Spinal cord (tissue), 10 donors: Measurements from ENCODE around the gene KIAA0319L. TPM values are rescaled to one million over a fixed set of nuclear protein-coding genes. Genes with fewer than 3 reads are reported as not detected.

Experiments
- DNase-seq, 6 donors: peaks; one replicate each; pipeline versions ENCODE4 v3.0.0 to v3.0.0-alpha.2; 2013 to 2015; ENCODE audit warnings: low spot score in 6 of 6, low read depth in 4 of 6
- H3K27ac ChIP-seq: one replicate; pipeline ENCODE4 v1.5.1; 2013; ENCODE audit warnings: low read depth, low read length, control low read depth
- H3K27me3 ChIP-seq: one replicate; pipeline ENCODE4 v1.6.1; 2013; ENCODE audit warnings: low read length; ENCODE audit not compliant: control insufficient read depth, insufficient read depth
- H3K36me3 ChIP-seq: one replicate; pipeline ENCODE4 v1.6.1; 2013; ENCODE audit warnings: low read length; ENCODE audit not compliant: control insufficient read depth, insufficient read depth
- H3K4me1 ChIP-seq: one replicate; pipeline ENCODE4 v1.6.1; 2013; ENCODE audit warnings: low read length; ENCODE audit not compliant: control insufficient read depth, insufficient read depth
- H3K4me3 ChIP-seq: one replicate; pipeline ENCODE4 v1.5.1; 2013; ENCODE audit warnings: low read depth, low read length, control low read depth
- H3K9me3 ChIP-seq: one replicate; pipeline ENCODE4 v1.6.1; 2013; ENCODE audit warnings: low read length; ENCODE audit not compliant: control insufficient read depth, insufficient read depth
- WGBS: methylation state at CpG from one replicate; pipeline ENCODE4 v1.1.5; 2013; ENCODE audit warnings: missing lambda C conversion rate; ENCODE audit not compliant: insufficient coverage; 5-methylcytosine and 5-hydroxymethylcytosine counted together
- polyA plus RNA-seq, 2 donors: library from polyadenylated mRNA; unstranded; fragments of 120-200 nt; gene quantifications; one replicate each; pipeline ENCODE4 v1.2.1, GENCODE V29; 2013; ENCODE audit not compliant: insufficient read length in 2 of 2
- total RNA-seq, 2 donors: library from RNA; depleted of rRNA in 1 of 2; stranded (reverse); fragments of 120-200 nt in 1 of 2; fragments of >200 nt in 1 of 2; gene quantifications; one replicate each; pipeline versions ENCODE4 v1.2.3 to v1.2.4, GENCODE V29; 2013 to 2014
- donor health status: healthy.

Gene KIAA0319L
- total and polyA plus RNA-seq, 4 donors, result 57.0 to 95.1 (median 64.7) TPM

DNA sequence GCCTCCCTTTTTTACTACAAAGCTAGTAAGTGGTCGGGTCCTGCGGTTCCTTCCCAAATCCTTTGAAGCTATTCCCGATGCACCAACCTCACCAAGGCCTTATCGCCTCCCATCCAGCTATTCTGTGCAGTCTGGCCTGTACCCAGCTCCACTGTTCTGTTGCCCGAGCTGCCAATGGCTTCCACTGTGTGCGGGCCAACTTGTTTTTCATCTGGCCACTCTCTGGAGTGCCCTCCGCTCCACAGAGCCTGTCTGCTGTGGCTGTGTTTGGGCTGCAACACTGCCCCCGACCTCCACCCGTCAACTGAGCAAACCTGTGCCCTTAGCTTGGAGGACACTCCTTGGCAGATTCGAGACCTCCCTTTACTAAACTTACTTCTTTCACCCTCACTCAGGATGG, 125.0 kb downstream of the KIAA0319L start:
- Histone ChIP-seq H3K9me3 (no peaks in the 10 kb centered on the region), H3K36me3 (peaks cover 65% of the 10 kb centered on the region), H3K4me1 (peaks cover 9% of the 10 kb centered on the region), H3K4me3 (no peak overlapping the region), H3K27me3 (no peaks in the 10 kb centered on the region), H3K27ac (no peak overlapping the region)
- WGBS, result 77% methylated on average over 8 of the region's 10 CpGs
- peak in 1 of 6 donors; percentile 38 for DNase-seq

DNA sequence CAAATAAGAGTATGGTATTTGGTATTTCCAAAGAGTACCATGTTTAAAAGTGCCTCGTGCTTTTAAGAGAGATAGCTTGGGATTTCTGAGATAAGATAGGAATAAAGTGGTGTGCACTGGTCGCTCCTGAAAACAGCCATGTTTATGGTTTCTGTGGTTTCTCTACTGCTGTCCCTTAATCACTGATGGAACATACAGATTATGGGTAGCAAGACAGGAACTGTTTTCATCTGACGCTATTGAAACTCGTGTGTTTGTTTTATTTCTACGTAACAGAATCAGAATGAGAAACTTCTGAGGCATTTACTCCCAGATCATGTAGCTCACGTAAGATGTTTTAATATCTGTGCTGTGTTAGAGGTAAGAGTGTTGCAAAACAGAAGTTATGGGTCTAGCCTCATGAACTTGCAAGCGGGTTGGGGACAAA, 126.0 kb downstream of the KIAA0319L start:
- 94% methylated on average over 6 of the region's 7 CpGs for WGBS
- no peak overlapping the region for H3K4me3 ChIP-seq
- H3K4me1 ChIP-seq, result peaks cover 9% of the 10 kb centered on the region
- no peak overlapping the region for H3K27ac ChIP-seq
- peaks cover 58% of the 10 kb centered on the region for H3K36me3 ChIP-seq
- H3K9me3 ChIP-seq, result no peaks in the 10 kb centered on the region
- no peaks in the 10 kb centered on the region for H3K27me3 ChIP-seq
- DNase-seq, result no peak

DNA sequence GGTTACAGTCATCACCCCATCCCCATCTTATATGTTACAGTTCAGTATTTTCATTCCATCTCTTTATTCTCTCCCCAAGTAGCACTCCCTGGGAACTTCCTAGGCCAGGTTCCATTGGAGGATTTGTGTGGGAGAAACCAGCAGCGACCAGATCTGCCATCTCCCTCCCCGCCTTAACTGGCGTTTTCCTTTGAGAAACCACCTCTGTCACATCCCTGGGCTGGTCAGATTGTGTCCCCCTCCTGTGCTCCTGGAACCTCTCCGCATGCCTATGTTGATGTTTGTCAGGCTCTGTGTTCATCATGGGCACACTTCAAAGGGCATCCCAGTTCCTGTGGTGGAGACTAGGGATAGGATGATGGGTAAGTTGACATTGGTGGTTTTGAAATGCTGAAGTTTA, 126.4 kb downstream of the KIAA0319L start:
- Histone ChIP-seq H3K4me1 (peaks cover 9% of the 10 kb centered on the region), H3K4me3 (no peak overlapping the region), H3K36me3 (peaks cover 54% of the 10 kb centered on the region), H3K9me3 (no peaks in the 10 kb centered on the region), H3K27me3 (no peaks in the 10 kb centered on the region), H3K27ac (no peak overlapping the region)
- 100% methylated on average over 1 of the region's 4 CpGs for WGBS
- DNase-seq, result no peak

DNA sequence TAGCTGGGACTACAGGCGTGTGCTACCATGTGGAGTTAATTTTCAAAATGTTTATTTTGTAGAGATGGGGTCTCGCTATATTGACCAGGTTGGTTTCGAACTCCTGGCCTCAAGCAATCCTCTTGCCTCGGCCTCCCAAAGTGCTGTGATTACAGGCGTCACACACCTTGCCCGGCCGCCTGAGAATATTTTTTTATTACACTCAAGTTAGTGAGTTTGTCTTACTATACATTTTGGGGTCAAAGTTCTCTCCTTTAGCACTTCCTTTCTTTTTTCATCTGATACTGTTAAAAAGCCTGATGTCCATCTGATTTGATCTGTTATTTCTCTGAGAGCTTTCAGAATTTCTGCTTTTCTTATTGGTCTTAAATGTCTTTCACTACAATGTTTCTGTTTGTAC, 128.8 kb downstream of the KIAA0319L start:
- 83% methylated on average over 1 of the region's 7 CpGs for WGBS
- DNase-seq, result no peak
- H3K4me3 ChIP-seq, result no peak overlapping the region

DNA sequence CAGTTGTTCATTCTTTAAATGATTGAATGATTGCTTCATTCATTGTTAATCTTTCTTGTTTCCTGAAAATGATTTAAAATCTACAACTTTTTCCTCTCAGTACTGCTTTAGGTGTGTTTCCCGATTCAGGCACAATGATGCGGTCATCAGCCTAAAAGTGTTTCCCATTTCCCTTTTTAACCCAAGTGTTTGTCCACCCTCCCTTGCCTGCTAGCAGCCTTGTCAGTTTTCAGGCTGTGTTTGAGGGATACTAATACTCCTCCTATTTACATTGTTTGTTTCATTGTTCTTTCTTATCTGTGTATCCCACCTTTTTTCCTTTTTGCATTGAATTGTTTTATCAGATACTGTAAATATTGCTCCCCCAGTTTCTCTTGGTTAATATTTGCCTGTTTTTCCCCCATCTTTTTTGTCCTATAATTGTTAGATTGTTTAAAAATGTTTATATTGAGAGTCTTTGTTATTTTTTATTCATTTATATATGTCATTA, 131.1 kb downstream of the KIAA0319L start:
- peaks cover 22% of the 10 kb centered on the region for H3K36me3 ChIP-seq
- no CpG with 5 or more reads among the region's 2 CpGs for WGBS
- H3K9me3 ChIP-seq, result no peaks in the 10 kb centered on the region
- H3K27ac ChIP-seq, result no peak overlapping the region
- H3K4me3 ChIP-seq, result no peak overlapping the region
- no peak for DNase-seq
- no peaks in the 10 kb centered on the region for H3K4me1 ChIP-seq
- no peaks in the 10 kb centered on the region for H3K27me3 ChIP-seq

More for the DNA sequence above, 128.8 kb downstream of the KIAA0319L start:
- Histone ChIP-seq H3K4me1 (peaks cover 9% of the 10 kb centered on the region), H3K9me3 (no peaks in the 10 kb centered on the region), H3K27me3 (no peaks in the 10 kb centered on the region), H3K27ac (no peak overlapping the region), H3K36me3 (peaks cover 37% of the 10 kb centered on the region)

DNA sequence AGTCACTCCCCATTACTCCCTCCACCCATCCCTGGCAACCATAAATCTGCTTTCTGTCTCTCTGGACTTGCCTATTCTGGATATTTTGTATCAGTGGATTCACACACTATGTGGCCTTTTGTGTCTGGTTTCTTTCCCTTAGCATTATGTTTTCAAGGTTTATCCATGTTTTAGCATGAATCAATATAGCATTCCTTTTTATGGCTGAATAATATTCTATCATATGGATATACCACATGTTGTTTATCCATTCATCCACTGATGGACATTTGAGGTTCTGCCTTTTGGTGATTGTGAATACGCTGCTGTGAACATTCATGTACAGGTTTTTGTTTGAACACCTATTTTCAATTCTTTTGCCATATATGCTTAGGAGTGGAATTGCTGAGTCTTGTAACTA, 148.3 kb downstream of the KIAA0319L start:
- H3K9me3 ChIP-seq, result no peaks in the 10 kb centered on the region
- no peak overlapping the region for H3K4me3 ChIP-seq
- DNase-seq, result no peak
- no peak overlapping the region for H3K27ac ChIP-seq
- H3K4me1 ChIP-seq, result no peaks in the 10 kb centered on the region
- no peaks in the 10 kb centered on the region for H3K27me3 ChIP-seq
- H3K36me3 ChIP-seq, result peaks cover 22% of the 10 kb centered on the region
- no CpG with 5 or more reads among the region's 1 CpG for WGBS

DNA sequence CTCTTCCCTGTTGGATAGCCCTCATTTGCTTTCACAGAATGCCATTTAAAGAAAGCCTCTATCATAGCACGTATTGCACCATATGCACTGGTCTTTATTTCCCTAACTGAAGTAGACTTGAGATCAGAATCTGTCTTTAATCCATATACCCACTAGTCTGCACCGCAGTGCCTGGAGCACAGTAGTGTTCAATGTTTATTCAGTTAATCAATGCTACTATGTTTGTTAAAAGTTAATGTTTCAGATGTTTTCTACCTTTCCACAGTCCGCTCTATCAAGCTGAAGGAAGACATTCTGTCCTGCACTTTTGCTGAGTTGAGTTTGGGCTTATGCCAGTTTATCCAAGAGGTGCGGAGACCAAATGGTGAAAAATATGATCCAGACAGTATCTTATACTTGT, 149.5 kb downstream of the KIAA0319L start:
- Histone ChIP-seq H3K9me3 (no peaks in the 10 kb centered on the region), H3K4me3 (no peak overlapping the region), H3K27ac (no peak overlapping the region), H3K36me3 (peaks cover 29% of the 10 kb centered on the region), H3K4me1 (no peaks in the 10 kb centered on the region), H3K27me3 (no peaks in the 10 kb centered on the region)
- whole genome bisulfite sequencing, result 100% methylated on average over 1 of the region's 4 CpGs
- no peak for DNase-seq

DNA sequence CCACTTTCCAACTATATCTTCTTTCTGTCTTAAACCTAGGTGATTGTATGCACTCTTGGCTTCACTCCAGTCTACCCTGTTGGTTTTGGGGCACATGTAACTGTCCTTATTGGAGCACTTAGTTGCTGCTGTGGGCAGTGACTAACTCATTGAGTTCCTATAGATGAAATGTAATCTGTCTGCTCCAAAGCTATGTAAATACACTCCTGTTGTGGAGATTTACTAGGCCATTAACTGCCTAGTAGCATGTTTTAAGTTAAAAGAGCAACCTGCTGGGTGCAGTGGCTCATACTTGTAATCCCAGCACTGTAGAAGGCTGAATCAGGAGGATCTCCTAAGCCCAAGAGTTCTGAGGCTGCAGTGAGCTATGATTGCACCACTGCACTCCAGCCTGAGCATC, 151.1 kb downstream of the KIAA0319L start:
- Histone ChIP-seq H3K4me1 (no peaks in the 10 kb centered on the region), H3K27ac (no peak overlapping the region), H3K9me3 (no peaks in the 10 kb centered on the region), H3K36me3 (peaks cover 32% of the 10 kb centered on the region), H3K27me3 (no peaks in the 10 kb centered on the region), H3K4me3 (no peak overlapping the region)
- no peak for DNase-seq

DNA sequence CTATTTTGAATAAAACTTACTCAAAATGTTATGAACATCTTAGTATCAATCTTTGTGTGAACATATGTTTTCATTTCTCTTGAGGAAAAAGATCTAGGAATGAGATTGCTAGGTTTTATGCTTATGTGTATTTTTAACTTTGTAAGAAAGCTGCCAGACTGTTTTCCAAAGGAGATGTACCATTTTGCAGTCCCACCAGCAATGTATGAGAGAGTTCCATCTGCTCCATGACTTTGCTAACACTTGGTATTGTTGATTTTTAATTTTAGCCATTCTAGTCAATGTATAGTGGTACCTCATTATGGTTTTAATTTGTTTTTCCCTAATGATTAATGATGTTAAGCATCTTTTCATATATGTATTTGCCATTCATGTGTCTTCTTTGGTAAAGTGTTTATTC, 156.2 kb downstream of the KIAA0319L start:
- Histone ChIP-seq H3K27ac (no peak overlapping the region), H3K9me3 (no peaks in the 10 kb centered on the region), H3K4me3 (no peak overlapping the region), H3K4me1 (no peaks in the 10 kb centered on the region), H3K27me3 (no peaks in the 10 kb centered on the region), H3K36me3 (peaks cover 23% of the 10 kb centered on the region)
- DNase-seq, result peak in 1 of 6 donors; percentile 28

DNA sequence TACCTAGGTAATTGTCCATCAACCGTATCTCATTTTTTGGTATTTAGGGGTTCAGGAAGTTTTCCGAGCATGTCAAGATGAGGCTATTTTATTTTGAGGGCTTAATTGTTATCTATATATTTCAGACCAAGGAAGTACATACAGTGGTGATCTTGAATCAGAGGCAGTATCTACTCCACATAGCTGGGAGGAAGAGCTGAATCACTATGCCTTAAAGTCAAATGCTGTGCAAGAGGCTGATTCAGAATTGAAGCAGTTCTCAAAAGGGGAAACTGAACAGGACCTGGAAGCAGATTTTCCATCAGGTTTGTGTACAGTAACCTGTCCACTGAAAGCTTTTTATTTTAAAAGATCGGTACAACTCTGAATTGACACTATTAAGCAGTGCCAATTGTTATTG, 158.5 kb downstream of the KIAA0319L start:
- DNase-seq, result no peak
- no CpG with 5 or more reads among the region's 3 CpGs for WGBS
- Histone ChIP-seq H3K4me1 (no peaks in the 10 kb centered on the region), H3K27ac (no peak overlapping the region), H3K36me3 (peaks cover 24% of the 10 kb centered on the region), H3K4me3 (no peak overlapping the region), H3K9me3 (no peaks in the 10 kb centered on the region), H3K27me3 (no peaks in the 10 kb centered on the region)
